ENCODE measurements around the gene CAPS. TPM values are rescaled to one million over a fixed set of nuclear protein-coding genes. Genes with fewer than 3 reads are reported as not detected.
A peak's percentile ranks its signal among the peaks of the same experiment; 100 is the strongest.
"Not testable (repeated sequence)": the region's sequence is repeated elsewhere in the genome, so short reads cannot be mapped to it uniquely, and the experiment has no call there.

The CAPS gene
- total RNA-seq, 6 experiments from 2014 or later, result 2.2 to 2.7 (median 2.3) TPM

DNA sequence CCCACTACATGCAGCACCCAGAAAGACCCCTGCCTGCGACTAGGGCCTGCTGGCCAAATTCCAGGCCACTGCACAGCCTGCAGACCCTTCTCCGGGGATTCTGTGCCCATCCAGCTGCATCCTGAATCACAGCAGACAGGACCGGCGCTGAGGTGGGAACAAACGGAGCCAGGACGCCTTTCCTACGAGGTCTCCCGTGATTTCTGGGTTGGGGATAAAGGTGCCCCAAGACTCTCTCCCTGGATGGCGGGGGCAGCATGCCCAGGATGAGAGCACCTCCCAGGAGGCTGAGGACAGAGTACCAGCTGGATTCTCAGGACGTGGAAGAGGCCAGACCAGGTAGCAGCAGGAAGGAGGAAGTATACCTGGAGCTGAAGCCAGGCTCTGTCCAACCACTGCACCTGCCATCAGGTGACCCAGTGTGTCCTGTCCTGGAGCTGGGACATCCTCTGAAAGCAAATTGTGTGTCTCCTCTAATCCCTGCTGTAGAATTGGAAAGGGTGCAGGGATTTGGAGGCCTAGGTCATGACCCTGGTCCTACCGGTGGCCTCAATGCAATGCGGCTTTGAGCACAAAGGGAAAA, 40.3 kb upstream of the CAPS start:
- Mint-ChIP-seq H3K4me1 (ENCODE audit: low read depth) (peaks cover 4% of the 10 kb centered on the region; the same call in 1 of the 2 replicates), H3K9me3 (no peaks in the 10 kb centered on the region), H3K36me3 (ENCODE audit: low read depth) (no peaks in the 10 kb centered on the region; the same call in 1 of the 2 replicates), H3K27ac (no peak overlapping the region), H3K27me3 (ENCODE audit: insufficient read depth) (peaks cover 18% of the 10 kb centered on the region), H3K4me3 (no peak overlapping the region)
- TF ChIP-seq, protein P1, sequence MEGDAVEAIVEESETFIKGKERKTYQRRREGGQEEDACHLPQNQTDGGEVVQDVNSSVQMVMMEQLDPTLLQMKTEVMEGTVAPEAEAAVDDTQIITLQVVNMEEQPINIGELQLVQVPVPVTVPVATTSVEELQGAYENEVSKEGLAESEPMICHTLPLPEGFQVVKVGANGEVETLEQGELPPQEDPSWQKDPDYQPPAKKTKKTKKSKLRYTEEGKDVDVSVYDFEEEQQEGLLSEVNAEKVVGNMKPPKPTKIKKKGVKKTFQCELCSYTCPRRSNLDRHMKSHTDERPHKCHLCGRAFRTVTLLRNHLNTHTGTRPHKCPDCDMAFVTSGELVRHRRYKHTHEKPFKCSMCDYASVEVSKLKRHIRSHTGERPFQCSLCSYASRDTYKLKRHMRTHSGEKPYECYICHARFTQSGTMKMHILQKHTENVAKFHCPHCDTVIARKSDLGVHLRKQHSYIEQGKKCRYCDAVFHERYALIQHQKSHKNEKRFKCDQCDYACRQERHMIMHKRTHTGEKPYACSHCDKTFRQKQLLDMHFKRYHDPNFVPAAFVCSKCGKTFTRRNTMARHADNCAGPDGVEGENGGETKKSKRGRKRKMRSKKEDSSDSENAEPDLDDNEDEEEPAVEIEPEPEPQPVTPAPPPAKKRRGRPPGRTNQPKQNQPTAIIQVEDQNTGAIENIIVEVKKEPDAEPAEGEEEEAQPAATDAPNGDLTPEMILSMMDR (IDR thresholded peaks at IDR 0.05), result no peak
- DNase-seq, result no peak

DNA sequence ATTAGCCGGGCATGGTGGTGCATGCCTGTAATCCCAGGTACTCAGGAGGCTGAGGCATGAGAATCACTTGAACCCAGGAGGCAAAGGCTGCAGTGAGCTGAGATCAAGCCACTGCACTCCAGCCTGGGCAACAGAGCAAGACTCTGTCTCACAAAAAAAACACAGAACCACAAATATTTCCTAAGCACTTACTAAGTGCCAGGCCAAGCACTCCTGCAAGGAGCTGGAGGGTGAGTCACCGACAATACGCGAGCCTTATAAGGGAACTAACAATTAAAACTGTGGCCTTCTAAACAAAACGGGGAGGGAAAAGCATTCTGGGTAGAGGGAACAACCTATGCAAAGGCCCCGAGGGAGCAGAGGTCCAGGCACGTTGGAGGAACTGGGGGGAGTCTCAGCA, 39.6 kb upstream of the CAPS start:
- not testable (repeated sequence) for H3K27ac Mint-ChIP-seq; H3K9me3 Mint-ChIP-seq; H3K4me3 Mint-ChIP-seq; H3K4me1 Mint-ChIP-seq (ENCODE audit: low read depth); H3K36me3 Mint-ChIP-seq (ENCODE audit: low read depth)
- peaks cover 20% of the 10 kb centered on the region for H3K27me3 Mint-ChIP-seq (ENCODE audit: insufficient read depth)
- DNase-seq, result peak; percentile 27

DNA sequence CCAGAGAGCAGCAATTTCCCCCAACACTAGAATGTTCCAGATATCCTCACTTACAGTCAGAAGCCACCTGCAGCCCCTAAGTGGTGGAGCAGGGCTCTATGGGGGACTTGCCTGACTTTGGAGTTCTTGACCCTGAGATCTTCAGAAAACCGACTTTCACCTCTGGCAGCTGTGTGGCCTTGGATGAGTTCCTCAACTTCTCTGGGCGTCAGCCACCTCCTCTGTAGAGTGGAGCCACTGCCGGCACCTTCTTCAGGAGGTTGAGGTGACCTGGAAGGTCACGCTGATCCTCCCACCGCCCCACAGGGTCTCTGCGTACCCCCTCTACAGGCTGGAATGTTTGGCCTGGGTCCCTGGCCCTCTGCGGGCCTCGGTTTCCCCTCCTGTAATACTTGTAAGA, 36.6 kb upstream of the CAPS start:
- Mint-ChIP-seq H3K4me3 (no peak overlapping the region), H3K4me1 (ENCODE audit: low read depth) (peaks cover 13% of the 10 kb centered on the region), H3K36me3 (ENCODE audit: low read depth) (no peaks in the 10 kb centered on the region; the same call in 1 of the 2 replicates), H3K9me3 (no peaks in the 10 kb centered on the region), H3K27ac (no peak overlapping the region), H3K27me3 (ENCODE audit: insufficient read depth) (peaks cover 20% of the 10 kb centered on the region)
- DNase-seq, result no peak
- TF ChIP-seq, protein P1 (IDR thresholded peaks at IDR 0.05), result no peak

DNA sequence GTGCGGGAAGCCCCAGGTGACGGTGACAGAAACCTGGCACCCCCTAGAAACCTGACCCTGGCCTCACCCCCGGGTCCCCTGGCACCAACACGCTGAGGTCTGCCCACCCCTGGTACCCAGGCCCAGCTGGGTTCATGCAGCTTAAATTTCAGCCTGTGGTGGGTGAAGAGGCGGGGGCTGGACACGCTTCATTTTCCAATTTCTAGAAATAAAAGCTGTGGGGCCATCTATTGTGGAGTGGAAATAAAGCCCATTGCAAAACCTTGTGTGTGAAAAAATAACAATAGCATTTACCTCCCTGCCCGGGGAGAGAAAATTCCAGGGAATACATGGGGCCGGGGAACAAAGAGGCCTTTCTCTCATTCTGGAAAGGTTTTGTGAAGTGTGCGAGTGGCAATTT, 36.2 kb upstream of the CAPS start:
- Mint-ChIP-seq H3K4me3 (no peak overlapping the region), H3K27me3 (ENCODE audit: insufficient read depth) (peaks cover 24% of the 10 kb centered on the region), H3K9me3 (no peaks in the 10 kb centered on the region), H3K27ac (no peak overlapping the region), H3K36me3 (ENCODE audit: low read depth) (no peaks in the 10 kb centered on the region; the same call in 1 of the 2 replicates), H3K4me1 (ENCODE audit: low read depth) (peaks cover 13% of the 10 kb centered on the region)
- no peak for DNase-seq
- TF ChIP-seq, protein P1 (IDR thresholded peaks at IDR 0.05), result no peak

DNA sequence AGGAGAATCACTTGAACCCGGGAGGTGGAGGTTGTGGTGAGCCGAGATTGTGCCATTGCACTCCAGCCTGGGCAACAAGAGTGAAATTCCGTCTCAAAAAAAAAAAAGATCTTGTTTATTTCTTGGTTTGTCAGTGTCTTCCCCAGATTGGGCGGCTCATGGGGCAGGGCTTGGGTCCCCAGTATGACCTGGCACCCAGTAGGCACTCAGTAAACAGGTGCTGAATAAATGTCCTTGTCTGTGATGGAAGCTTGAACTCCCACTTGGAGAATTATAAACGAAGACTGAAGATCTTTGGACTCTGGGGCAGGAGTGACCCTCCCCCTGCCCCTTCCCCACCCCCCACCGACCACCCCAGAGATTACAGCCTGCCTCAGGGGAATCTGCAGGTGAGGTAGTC, 33.9 kb upstream of the CAPS start:
- Mint-ChIP-seq H3K9me3 (no peaks in the 10 kb centered on the region), H3K27ac (no peak overlapping the region), H3K27me3 (ENCODE audit: insufficient read depth) (peaks cover 27% of the 10 kb centered on the region), H3K36me3 (ENCODE audit: low read depth) (no peaks in the 10 kb centered on the region), H3K4me3 (no peak overlapping the region), H3K4me1 (ENCODE audit: low read depth) (peaks cover 9% of the 10 kb centered on the region)
- TF ChIP-seq, protein P1 (IDR thresholded peaks at IDR 0.05), result no peak
- no peak for DNase-seq

DNA sequence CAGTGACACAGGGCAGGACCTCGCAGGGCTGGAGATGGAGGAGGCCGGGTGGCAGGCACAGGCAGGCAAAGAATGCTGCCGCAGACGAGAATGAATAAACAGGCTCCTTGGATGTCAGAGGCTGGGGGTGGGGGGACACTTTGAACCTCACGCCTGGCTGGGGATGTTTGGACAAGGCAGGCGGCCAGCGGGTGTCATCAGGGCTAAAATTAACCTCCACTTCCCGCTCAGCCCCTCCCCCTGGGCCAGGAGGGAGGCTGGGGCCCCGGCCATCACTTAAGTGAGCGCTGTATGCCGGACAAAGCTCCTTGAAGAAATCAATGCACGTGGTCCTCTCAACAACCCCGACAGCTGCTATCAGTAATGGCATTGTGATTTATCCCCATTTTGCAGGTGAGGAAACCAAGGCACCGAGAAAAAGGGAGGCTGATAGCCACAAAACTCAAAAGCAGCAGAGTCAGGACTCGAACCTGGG, 33.4 kb upstream of the CAPS start:
- no peaks in the 10 kb centered on the region for H3K36me3 Mint-ChIP-seq (ENCODE audit: low read depth)
- H3K4me1 Mint-ChIP-seq (ENCODE audit: low read depth), result peaks cover 9% of the 10 kb centered on the region
- peaks cover 29% of the 10 kb centered on the region for H3K27me3 Mint-ChIP-seq (ENCODE audit: insufficient read depth)
- DNase-seq, result peak; percentile 41
- TF ChIP-seq, protein P1 (IDR thresholded peaks at IDR 0.05), result no peak
- no peak overlapping the region for H3K27ac Mint-ChIP-seq
- H3K9me3 Mint-ChIP-seq, result no peaks in the 10 kb centered on the region
- H3K4me3 Mint-ChIP-seq, result no peak overlapping the region

Measured in HFFc6 (cell line).